ENCODE results near the gene IL21R.

DNA sequence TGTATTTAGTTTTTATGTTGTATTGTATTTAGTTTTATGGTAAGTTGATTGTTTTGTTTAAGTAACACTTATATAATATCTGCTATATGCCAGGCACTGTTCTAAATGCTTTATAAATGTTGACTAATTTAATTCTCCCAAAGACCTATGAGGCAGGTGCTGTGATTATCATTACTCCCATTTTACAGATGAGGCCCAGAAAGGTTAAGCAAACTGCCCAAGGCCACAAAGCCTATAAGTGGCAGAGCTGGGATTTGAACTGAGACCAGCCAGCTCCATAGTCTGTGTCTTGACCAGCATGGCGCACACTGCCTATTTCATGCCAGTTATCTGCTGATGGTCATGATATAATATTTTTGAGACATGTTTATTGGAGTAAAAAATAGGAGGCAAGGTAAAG lies 24.0 kb downstream of the IL21R start:
- no peak for TF ChIP-seq CTCF (IDR thresholded peaks at IDR 0.05)
- TF ChIP-seq POLR2A (IDR thresholded peaks at IDR 0.05): no peak

Data from adrenal gland (tissue), 5 donors.